ENCODE measurements around the gene MIDN.

GRCh38 chr19:1283917-1284292 is 35.5 kb downstream of the MIDN start:
- TF ChIP-seq CTCF (IDR thresholded peaks at IDR 0.05), result no peak
- no peak for TF ChIP-seq POLR2A (IDR thresholded peaks at IDR 0.05)
